HG02981 (cell line): ENCODE results near the gene PRKCB.
"Not testable (repeated sequence)": the region's sequence is repeated elsewhere in the genome, so short reads cannot be mapped to it uniquely, and the experiment has no call there.

Experiments used
- ATAC-seq: cut with Tn5 transposase; IDR thresholded peaks from one replicate; pipeline ENCODE4 v1.9.1; 2021; ENCODE audit warnings: mild to moderate bottlenecking, moderate library complexity; ENCODE audit not compliant: unreplicated experiment

PRKCB gene

DNA sequence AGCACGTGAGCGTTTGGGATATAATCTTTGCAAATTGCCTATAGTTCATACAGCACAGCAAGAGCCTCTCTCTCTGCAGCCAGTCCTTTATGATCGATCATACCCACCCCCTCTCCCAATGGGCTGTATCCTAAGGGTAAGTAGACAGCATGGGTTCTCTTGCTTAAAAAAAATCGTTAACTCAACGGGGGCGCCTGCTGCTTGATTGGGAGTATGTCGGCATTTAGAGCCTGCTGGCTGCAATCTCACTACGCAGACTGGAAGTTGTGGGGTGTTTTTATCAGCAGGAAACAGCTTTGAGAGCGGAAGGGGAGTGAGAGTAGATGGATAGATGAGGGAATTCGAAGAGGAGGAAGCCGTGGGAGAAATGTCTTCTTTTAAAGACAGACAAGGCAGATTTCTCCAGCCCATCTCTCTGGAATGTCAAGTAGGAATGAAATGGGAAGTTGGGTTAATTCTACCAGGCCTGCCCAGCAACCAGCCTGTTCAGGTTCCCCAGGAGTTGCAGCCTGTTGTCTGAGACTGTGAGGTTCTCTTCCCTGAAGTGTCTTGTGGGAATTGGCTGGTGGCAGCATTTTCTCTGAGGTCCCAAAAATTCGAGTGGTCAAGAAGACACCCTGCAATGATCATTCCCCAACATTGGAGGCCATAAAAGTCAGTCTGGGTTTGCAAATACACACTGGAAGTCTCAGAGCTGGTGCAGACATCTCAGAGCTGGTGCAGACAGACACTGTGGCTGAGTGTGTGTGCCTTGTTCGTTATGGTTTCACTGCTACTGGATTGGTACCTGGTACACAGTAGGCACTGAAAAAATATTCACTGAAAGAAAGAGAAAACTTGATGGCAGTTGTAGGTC is 65.6 kb downstream of the PRKCB start:
- no peak for ATAC-seq

DNA sequence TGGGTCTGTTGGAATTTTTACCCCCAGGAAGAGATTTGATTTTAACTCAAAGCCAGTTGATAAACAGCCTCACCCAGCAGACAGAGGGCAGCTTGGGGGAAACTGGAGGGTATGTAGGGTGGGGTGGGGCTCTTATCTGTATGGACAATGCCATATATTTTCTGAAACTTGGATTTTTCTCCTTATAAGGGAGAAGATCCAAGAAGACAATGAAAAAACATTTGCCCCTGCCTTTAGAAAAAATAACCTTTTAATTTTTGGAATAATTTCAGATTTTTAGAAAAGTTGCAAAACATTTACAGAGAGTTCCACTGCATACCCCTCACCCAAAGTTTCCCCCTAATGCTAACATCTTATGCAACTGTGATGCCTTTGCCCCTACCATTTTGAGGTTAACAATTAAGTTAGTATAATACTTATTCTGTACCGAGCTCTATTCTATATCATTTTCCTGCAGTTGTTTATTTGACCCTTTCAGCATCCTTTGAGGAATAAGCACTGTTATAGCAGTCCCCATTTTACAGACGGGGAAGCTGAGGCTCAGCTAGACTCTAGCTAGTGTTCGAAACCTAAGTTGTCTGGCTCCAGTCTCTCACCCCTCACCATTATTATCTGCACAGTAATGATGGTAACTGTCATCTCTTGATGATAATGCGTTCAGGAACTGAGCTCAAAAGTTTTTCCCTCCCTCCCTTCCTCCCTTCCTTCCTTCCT is 66.4 kb downstream of the PRKCB start:
- ATAC-seq, result no peak

DNA sequence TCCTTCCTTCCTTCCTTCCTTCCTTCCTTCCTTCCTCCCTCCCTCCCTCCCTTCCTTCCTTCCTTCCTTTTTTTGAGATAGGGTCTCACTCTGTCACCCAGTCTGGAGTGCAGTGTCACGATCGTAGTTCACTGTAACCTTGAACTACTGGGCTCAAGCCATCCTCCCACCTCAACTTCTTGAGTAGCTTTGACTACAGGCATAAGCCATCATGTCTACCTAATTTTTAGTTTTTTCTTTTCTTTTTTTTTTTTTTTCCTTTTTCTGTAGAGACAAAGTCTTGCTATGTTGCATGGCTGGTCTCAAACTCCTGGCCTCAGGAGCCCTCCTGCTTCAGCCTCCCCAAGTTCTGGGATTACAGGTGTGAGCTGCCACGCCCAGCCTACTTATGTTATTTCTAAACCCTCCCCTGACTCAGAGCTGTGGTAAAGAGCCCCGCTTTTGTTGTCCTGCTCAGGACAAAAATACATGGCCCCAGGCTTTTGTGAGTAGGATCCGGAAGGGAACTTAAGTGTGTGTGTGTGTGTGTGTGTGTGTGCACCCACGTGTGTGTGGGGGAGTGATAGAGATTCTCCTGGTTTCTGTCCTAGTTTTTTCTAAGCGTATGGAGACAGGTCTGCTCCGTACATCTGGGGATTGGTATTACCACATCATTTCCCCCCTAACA is 67.1 kb downstream of the PRKCB start:
- no peak for ATAC-seq

- no peak for ATAC-seq
Observed at GRCh38 chr16:23905027-23905426, 69.2 kb downstream of the PRKCB start.

GRCh38 chr16:23907457-23907902 is 71.7 kb downstream of the PRKCB start:
- ATAC-seq, result no peak

DNA sequence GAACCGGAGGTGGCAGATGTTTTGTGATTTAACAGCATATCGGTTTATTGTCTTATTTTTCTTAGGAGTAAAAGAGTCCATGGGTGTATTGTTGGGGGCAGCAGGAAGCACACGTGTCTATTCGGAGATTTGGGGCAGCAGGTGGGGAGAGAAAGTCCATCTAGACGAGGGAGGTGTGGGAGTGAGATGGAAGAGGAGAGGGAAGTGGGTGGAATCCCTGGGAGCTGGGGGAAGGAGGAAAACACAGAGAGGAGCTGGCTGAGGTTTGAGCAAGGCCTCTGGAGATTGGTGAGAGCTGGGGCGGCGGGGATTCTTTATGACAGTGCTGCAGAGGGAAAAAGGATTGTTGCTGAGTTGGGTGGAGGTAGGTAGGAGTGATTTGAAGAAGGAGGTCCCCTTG is 72.1 kb downstream of the PRKCB start:
- ATAC-seq, result no peak

GRCh38 chr16:23908790-23909189 is 73.0 kb downstream of the PRKCB start:
- no peak for ATAC-seq

DNA sequence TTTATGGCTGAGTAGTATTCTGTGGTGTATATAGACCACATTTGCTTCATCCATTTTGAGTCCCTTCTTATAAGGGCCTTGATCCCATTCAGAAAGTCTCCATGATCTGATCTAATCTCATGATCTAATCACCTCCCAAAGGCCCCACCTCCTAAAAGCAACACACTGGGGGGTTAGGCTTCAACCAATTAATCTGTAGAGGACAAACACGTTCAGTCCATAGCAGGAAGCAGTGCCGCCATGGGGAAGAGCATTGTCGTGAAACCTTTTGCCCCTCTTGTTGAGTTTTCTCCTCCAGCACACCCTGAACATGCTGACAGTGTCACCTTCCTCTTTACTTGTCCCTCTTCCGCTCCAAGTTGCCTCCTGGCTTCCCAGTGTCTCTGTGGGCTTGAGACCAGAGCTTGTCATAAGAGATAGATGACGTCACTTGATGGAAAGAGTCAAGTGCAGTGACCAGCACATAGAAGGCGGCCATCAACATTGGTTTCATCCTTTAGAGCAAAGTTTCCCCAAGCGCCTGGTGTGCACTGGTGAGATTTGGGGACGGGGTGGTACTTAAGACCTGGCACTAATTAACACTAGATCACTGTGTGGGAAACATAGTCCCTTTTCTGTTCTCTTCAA is 74.1 kb downstream of the PRKCB start:
- no peak for ATAC-seq

GRCh38 chr16:23914946-23915530 is 79.3 kb downstream of the PRKCB start:
- no peak for ATAC-seq

GRCh38 chr16:23916552-23916951 is 80.8 kb downstream of the PRKCB start:
- ATAC-seq, result not testable (repeated sequence)

GRCh38 chr16:23917621-23918020 is 81.8 kb downstream of the PRKCB start:
- no peak for ATAC-seq

DNA sequence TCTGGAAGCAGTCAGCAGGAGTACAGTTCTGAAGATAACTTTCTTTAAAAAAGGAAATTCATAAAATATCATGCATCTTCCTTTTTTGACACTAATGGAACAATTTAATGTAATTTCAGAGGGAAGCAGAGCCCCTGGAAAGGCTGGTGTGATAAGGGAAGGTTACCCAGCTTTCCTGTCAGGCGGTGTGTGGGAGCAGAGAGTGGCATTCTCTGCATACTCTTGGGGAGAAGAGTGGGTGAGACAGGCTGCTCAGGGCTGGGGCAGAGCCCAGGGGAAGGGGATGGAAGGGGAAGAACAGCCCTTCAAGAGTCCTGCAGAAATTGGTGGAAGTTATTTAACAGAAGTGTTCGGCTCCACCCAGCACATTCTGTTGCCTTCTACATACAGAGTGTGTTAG is 84.7 kb downstream of the PRKCB start:
- ATAC-seq, result no peak

- ATAC-seq, result no peak
Observed at GRCh38 chr16:23920899-23921298, 85.1 kb downstream of the PRKCB start.

- no peak for ATAC-seq
Observed at GRCh38 chr16:23922406-23922805, 86.6 kb downstream of the PRKCB start.

- ATAC-seq, result peak; percentile 64
Observed at GRCh38 chr16:23924128-23924527, 88.3 kb downstream of the PRKCB start.

- no peak for ATAC-seq
Observed at GRCh38 chr16:23927796-23928195, 92.0 kb downstream of the PRKCB start.

GRCh38 chr16:23929237-23929636 is 93.5 kb downstream of the PRKCB start:
- ATAC-seq, result no peak

DNA sequence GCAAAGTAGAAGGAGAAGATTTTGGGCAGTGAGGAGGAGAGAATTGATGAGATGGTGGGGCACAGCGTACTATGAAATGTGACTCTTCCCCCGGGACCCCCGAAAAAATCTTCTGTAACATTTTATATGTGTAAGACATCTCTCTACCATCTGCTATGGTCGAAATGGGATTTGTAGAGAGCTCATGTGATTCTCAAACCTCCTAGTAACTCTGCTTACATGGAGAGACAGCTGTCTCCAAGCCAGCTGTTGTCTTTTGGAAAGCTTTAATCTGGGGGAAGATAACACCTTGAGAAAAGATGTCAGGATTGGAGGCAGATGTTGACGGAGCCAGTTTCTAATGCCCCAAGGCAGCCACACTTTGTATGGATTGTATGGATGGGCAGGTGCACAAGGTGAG is 94.1 kb downstream of the PRKCB start:
- no peak for ATAC-seq

- ATAC-seq, result no peak
Observed at GRCh38 chr16:23930791-23931190, 95.0 kb downstream of the PRKCB start.

- ATAC-seq, result no peak
Observed at GRCh38 chr16:23931199-23931598, 95.4 kb downstream of the PRKCB start.

GRCh38 chr16:23933650-23934049 is 97.9 kb downstream of the PRKCB start:
- ATAC-seq, result not testable (repeated sequence)
